Measurements from ENCODE around the gene SURF6.
A peak's percentile ranks its signal among the peaks of the same experiment; 100 is the strongest.

Gene SURF6

DNA sequence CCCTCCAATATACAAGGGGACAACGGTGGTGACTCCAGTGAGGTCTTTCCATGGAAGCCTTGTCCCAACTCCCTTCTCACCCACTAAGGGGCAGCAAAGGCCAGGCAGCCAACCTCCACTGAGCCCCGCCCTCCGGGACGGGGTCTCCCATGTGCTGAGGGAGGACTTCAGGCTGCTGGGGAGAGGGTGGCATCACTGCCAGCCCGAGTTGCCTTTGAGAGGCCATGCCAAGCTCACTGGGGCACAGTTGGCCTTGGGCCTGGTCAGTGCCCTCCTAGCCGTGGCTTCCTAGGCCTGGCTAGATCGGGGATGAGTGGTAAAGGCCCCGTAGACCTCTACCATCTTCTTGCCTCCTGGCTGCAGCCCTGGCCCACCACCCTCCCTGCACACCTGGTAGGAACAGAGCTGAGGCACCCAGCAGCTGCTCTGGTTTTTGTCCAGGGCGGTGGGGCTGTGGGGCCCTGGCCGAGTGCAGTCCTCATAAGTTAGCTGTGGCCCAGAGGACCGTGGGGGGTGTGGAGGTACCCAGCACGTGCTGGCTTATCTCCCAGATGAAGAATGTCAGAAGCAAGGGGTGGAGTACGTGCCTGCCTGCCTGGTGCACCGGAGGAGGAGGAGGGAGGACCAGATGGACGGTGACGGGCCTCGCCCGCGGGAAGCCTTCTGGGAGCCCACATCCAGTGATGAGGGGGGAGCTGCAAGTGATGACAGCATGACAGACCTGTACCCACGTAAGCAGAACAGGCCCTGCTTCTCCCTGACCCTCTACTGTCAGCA, 23.6 kb upstream of the SURF6 start:
- H3K27ac ChIP-seq, result no peak overlapping the region
- H3K4me3 ChIP-seq, result no peak overlapping the region
- no peak for TF ChIP-seq CTCF (IDR thresholded peaks at IDR 0.05)
- no peak for DNase-seq (ENCODE audit: low spot score)

DNA sequence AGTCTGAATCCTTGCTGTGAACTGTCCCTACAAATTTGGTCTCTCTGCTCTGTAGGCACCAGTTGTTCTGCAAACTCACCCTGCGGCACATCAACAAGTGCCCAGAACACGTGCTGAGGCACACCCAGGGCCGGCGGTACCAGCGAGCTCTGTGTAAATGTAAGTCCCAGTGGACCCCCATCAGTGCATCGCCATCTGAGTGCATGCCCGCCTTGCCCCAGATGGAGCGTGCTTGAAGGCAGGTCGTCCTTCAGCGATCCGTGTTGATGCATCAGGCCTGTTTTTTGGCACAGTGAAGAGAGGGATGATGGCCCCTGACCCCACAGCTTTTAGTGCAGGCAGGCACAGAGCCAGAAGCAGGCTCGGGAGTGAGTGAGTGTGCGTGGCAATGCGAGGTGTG, 21.7 kb upstream of the SURF6 start:
- TF ChIP-seq CTCF (IDR thresholded peaks at IDR 0.05), result no peak
- no peak overlapping the region for H3K4me3 ChIP-seq
- DNase-seq (ENCODE audit: low spot score), result no peak
- H3K27ac ChIP-seq, result no peak overlapping the region

DNA sequence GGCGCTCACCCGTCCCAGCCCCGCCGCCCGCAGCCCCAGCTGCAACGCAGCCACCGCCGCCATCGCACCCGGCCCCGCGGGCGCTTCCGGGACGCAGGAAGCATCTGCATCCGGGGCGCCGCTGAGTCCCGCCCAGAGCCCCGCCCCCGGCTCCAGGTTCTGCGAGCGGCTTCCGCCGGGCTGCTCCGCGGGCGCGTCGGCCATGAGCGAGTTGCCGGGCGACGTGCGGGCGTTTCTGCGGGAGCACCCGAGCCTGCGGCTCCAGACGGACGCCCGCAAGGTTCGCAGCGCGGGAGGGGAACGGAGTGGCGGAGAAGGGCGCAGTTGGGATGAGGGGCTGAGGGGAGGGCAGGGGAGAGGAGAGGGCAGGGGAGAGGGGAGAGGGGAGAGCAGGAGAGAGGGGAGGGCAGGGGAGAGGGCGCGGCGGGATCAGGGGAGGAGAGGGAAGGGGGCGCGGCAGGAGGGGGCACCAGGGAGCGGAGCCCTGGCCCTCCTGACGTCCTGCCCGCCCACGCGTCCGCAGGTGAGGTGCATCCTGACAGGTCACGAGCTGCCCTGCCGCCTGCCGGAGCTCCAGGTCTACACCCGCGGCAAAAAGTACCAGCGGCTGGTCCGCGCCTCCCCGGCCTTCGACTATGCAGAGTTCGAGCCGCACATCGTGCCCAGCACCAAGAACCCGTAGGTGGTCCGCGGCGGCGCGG, 20.6 kb upstream of the SURF6 start, which contains the start of the genes SURF1 and SURF2:
TSS of gene SURF1 (minus strand) at position 97 of the 701 bp plus-strand sequence. CDS start at position 63, 34 bp downstream.
TSS of gene SURF2 (plus strand) at position 160 of the 701 bp plus-strand sequence. CDS start at position 203, 43 bp downstream.
- Histone ChIP-seq H3K4me3 (peak within 1 kb of the TSS; percentile 93), H3K27ac (peak within 1 kb of the TSS; percentile 35 to 88)
- no peak for TF ChIP-seq CTCF (IDR thresholded peaks at IDR 0.05)
- peak; percentile 85 for DNase-seq (ENCODE audit: low spot score)

DNA sequence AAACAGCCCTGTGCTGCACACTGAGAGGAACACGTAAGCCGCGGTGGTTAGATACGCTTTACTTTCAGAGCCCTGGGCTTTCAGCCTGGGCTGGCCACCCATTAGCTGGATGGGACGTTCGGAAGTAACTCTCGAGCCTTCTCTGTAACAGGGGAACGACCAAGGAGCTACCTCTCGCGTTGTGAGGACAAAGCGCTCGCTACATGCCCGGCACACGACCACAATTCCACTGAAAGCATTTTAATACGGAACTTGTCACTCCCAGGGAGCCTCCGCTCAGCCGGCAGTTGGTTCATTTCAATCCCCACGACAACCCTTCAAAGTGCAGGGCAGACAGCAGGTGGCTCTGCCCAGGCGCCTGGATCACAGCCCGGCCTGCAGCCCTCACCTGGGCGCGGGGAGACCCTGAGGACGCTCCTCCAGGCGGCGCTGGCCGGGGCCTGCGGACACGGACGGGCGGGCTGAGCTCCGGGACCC, 19.9 kb upstream of the SURF6 start:
- H3K27ac ChIP-seq, result peak overlapping the region; percentile 35 to 88
- TF ChIP-seq CTCF (IDR thresholded peaks at IDR 0.05), result no peak
- no peak for DNase-seq (ENCODE audit: low spot score)
- peak overlapping the region; percentile 93 for H3K4me3 ChIP-seq

DNA sequence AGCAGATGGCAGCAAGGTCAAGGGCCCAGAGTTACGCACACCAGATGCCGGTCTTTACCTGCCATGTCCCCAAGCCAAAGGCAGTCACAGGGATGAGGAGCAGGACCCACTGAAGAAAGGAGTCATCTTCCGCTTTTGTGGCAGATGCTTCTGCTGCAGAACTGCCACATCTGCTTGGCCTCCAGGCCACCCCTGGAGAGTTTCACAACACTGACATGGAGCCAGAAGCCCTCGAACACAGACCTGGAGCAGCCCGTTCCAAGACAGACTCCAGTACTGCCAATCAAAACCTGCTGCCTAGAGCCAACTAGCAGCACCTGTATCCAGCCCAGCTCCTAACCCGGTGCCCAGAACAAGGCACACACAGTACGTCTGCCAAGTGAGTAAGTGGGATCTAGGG, 18.8 kb upstream of the SURF6 start:
- H3K4me3 ChIP-seq, result no peak overlapping the region
- DNase-seq (ENCODE audit: low spot score), result no peak
- TF ChIP-seq CTCF (IDR thresholded peaks at IDR 0.05), result no peak
- H3K27ac ChIP-seq, result no peak overlapping the region

GRCh38 chr9:133353548-133353947, 17.6 kb upstream of the SURF6 start:
- Histone ChIP-seq H3K4me3 (no peak overlapping the region), H3K27ac (no peak overlapping the region)
- no peak for DNase-seq (ENCODE audit: low spot score)
- no peak for TF ChIP-seq CTCF (IDR thresholded peaks at IDR 0.05)

Data from coronary artery (tissue), 2 donors.